ENCODE data around the gene FTCDNL1. TPM values are rescaled to one million over a fixed set of nuclear protein-coding genes. Genes with fewer than 3 reads are reported as not detected.

Gene FTCDNL1
- total RNA-seq, 1 experiment from 2014 or later = 2.0 TPM

DNA sequence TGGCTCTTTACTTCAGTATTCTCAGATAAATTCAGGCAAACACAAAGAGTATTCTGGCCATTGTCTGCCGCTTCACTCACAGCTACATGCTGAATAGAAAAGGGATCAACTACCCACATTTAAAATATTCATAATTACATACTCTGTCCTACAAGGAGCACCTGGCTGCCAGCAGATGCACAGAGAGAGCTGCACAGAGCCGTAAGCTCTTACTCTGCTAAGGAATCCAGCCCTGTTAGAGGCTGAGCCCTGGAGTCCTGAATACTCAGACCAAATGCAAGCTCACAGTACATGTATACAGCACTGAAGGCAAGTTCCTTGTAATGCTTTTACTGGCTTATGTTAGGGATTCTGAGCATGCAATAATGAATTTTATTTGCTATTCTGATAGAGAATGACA is 80.3 kb downstream of the FTCDNL1 start:
- Histone ChIP-seq H3K79me2 (ENCODE audit: insufficient read depth, low read length) (no peaks in the 10 kb centered on the region), H3K23me2 (ENCODE audit: insufficient read length, low read depth, low read length, poor library complexity, severe bottlenecking) (no peaks in the 10 kb centered on the region), H2BK12ac (ENCODE audit: insufficient read length, low read depth, low read length) (no peak overlapping the region), H3K14ac (ENCODE audit: insufficient read depth, low read length) (no peak overlapping the region), H2BK120ac (ENCODE audit: low read depth, low read length, poor library complexity, severe bottlenecking) (no peak overlapping the region), H3K79me1 (ENCODE audit: insufficient read depth, low read depth, low read length, poor library complexity, severe bottlenecking) (no peaks in the 10 kb centered on the region), H2AK5ac (ENCODE audit: insufficient read length, low read length) (no peak overlapping the region), H3K18ac (ENCODE audit: insufficient read length, low read depth, low read length) (no peak overlapping the region), H3K56ac (ENCODE audit: insufficient read length, low read depth, low read length) (no peak overlapping the region), H3K4ac (ENCODE audit: low read depth, low read length) (no peak overlapping the region), H2BK20ac (ENCODE audit: low read depth, low read length, poor library complexity, severe bottlenecking) (no peak overlapping the region), H4K8ac (replicated peaks; ENCODE audit: insufficient read length, low read depth, low read length) (no peak overlapping the region), H2BK15ac (ENCODE audit: low read depth, low read length) (no peak overlapping the region), H4K20me1 (ENCODE audit: control insufficient read depth, insufficient read depth, insufficient read length) (no peaks in the 10 kb centered on the region), H2BK5ac (ENCODE audit: insufficient read length, low read length) (no peak overlapping the region), H4K91ac (ENCODE audit: insufficient read length, low read depth, low read length) (no peak overlapping the region), H3K27ac (ENCODE audit: insufficient read length, low read depth, low read length) (no peak overlapping the region), H2AFZ (ENCODE audit: low read length) (no peak overlapping the region), H3K27me3 (ENCODE audit: insufficient read depth, low read length) (no peaks in the 10 kb centered on the region), H3T11ph (ENCODE audit: low read length) (no peak overlapping the region), H3K4me2 (ENCODE audit: insufficient read depth, insufficient read length, low read length) (no peak overlapping the region), H3K23ac (ENCODE audit: insufficient read length, low read depth, low read length) (no peak overlapping the region), H3K9me3 (ENCODE audit: control insufficient read depth, low read depth, low read length) (no peaks in the 10 kb centered on the region), H3K4me1 (ENCODE audit: insufficient read depth, low read length) (no peaks in the 10 kb centered on the region; the same call in 1 of the 2 replicates), H3K9ac (ENCODE audit: extremely low read depth, insufficient read length, low read length) (no peak overlapping the region), H4K5ac (ENCODE audit: insufficient read length, low read depth, low read length) (no peak overlapping the region)
- H3K9me3 Mint-ChIP-seq = no peaks in the 10 kb centered on the region
- no peak overlapping the region for H3K4me3 Mint-ChIP-seq
- TF ChIP-seq, protein P1, sequence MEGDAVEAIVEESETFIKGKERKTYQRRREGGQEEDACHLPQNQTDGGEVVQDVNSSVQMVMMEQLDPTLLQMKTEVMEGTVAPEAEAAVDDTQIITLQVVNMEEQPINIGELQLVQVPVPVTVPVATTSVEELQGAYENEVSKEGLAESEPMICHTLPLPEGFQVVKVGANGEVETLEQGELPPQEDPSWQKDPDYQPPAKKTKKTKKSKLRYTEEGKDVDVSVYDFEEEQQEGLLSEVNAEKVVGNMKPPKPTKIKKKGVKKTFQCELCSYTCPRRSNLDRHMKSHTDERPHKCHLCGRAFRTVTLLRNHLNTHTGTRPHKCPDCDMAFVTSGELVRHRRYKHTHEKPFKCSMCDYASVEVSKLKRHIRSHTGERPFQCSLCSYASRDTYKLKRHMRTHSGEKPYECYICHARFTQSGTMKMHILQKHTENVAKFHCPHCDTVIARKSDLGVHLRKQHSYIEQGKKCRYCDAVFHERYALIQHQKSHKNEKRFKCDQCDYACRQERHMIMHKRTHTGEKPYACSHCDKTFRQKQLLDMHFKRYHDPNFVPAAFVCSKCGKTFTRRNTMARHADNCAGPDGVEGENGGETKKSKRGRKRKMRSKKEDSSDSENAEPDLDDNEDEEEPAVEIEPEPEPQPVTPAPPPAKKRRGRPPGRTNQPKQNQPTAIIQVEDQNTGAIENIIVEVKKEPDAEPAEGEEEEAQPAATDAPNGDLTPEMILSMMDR (conservative IDR thresholded peaks at IDR 0.05) = no peak
- no peak overlapping the region for H3K27ac Mint-ChIP-seq
- H3K4me1 Mint-ChIP-seq = peaks cover 3 to 7% of the 10 kb centered on the region in 2 experiments
- WGBS (ENCODE audit: extremely low coverage, insufficient read length, low lambda C conversion rate) = no CpG with 5 or more reads among the region's 2 CpGs
- peaks cover 3% of the 10 kb centered on the region; the same call in 1 of the 2 replicates for H3K27me3 Mint-ChIP-seq (ENCODE audit: low read depth)
- H3K36me3 Mint-ChIP-seq (ENCODE audit: insufficient read depth in 1 of 3, low read depth in 3 of 3) = no peaks in the 10 kb centered on the region
- no peak for DNase-seq

All from H9 (cell line).